ENCODE results near the gene ACSL6.

ACSL6 gene

DNA sequence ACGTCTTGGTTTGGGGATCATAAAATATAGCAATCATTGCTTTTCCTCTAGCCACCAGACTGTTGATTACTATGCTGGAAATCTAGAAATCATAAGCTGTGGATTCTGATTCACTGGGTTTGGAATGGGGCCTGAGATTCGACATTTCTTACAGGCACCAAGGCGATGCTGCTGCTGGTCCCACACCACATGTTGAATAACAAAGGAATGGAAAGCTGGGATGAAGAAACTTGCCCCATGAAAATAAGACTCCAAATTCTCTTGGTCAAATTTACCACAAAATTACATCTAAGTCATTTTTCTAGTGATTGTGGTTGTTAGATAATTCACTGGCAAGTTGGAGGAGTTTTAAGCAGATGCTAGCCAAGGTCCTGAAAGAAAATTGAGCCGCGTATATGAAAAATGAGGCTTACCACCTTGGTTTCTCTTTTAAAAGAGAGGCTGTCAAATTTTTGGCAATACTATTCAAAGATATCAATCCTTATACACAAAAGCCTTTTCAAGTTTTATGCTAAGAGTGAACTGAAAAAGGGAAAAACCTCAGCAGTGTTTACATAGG lies 43.0 kb downstream of the ACSL6 start:
- H3K9me3 ChIP-seq (ENCODE audit: control insufficient read depth in 1 of 2, low read length in 2 of 2), result no peaks in the 10 kb centered on the region
- no peaks in the 10 kb centered on the region for H3K4me1 ChIP-seq (ENCODE audit: control insufficient read depth in 1 of 2, insufficient read depth in 2 of 2, low read length in 2 of 2)
- H3K4me3 ChIP-seq (ENCODE audit: low read depth in 1 of 2, low read length in 2 of 2), result no peak overlapping the region
- H3K36me3 ChIP-seq (ENCODE audit: control insufficient read depth in 1 of 2, insufficient read depth in 2 of 2, low read length in 2 of 2), result no peaks in the 10 kb centered on the region
- no peak overlapping the region for H3K27ac ChIP-seq (ENCODE audit: low read length)
- no peaks in the 10 kb centered on the region for H3K27me3 ChIP-seq (ENCODE audit: low read depth, low read length)

DNA sequence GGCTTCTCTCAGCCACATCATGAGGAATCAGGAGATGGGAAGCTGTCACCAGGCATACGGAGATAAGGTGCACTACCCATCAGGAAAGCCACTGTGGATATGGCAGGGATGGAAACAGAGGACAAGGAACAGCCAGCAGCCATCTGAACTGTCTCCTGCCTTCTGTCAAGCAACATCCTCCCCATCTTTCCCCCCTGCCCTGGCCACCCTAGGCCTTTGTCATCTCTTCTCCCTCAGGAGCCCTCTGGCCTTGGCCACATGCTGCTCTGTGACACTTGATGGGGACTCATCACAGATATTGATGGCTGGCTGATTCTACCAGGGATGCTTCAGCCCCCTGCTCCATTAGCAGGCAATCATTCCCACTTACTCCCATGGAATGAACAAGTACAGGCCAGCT lies 44.9 kb downstream of the ACSL6 start:
- no peaks in the 10 kb centered on the region for H3K36me3 ChIP-seq (ENCODE audit: control insufficient read depth in 1 of 2, insufficient read depth in 2 of 2, low read length in 2 of 2)
- H3K4me3 ChIP-seq (ENCODE audit: low read depth in 1 of 2, low read length in 2 of 2), result no peak overlapping the region
- H3K27me3 ChIP-seq (ENCODE audit: low read depth, low read length), result no peaks in the 10 kb centered on the region
- no peaks in the 10 kb centered on the region for H3K9me3 ChIP-seq (ENCODE audit: control insufficient read depth in 1 of 2, low read length in 2 of 2)
- H3K4me1 ChIP-seq (ENCODE audit: control insufficient read depth in 1 of 2, insufficient read depth in 2 of 2, low read length in 2 of 2), result no peaks in the 10 kb centered on the region
- H3K27ac ChIP-seq (ENCODE audit: low read length), result no peak overlapping the region

DNA sequence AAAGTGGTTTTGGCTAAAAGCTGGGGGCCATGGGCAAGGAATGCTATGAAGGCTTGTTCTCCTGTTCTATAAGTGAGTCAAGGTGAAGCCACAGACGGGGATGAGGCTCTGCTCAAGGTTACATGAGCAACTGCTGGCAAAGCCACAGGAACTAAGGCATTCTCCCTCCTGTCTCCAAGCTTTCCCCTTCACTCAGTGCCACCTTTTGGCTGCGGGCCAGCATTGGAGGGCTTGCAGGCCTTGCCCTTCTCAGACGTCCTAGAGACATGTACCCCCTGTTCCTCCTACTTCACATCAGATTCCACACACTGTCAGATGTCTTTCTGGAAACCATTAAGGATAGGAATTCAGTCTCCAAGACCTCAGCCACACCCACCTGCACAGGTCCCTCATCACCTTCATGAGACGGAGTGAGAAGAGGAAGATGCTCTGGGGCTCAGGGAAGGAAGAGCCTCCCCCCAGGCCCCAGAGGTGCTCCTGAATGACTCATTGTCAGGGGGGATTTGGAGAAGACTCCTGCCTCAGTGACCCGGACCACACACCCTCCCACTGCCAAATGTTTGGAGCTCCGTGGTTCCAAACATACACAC lies 45.5 kb downstream of the ACSL6 start:
- no peaks in the 10 kb centered on the region for H3K27me3 ChIP-seq (ENCODE audit: low read depth, low read length)
- no peak overlapping the region for H3K27ac ChIP-seq (ENCODE audit: low read length)
- H3K4me1 ChIP-seq (ENCODE audit: control insufficient read depth in 1 of 2, insufficient read depth in 2 of 2, low read length in 2 of 2), result no peaks in the 10 kb centered on the region
- no peak overlapping the region for H3K4me3 ChIP-seq (ENCODE audit: low read depth in 1 of 2, low read length in 2 of 2)
- no peaks in the 10 kb centered on the region for H3K9me3 ChIP-seq (ENCODE audit: control insufficient read depth in 1 of 2, low read length in 2 of 2)
- H3K36me3 ChIP-seq (ENCODE audit: control insufficient read depth in 1 of 2, insufficient read depth in 2 of 2, low read length in 2 of 2), result no peaks in the 10 kb centered on the region

DNA sequence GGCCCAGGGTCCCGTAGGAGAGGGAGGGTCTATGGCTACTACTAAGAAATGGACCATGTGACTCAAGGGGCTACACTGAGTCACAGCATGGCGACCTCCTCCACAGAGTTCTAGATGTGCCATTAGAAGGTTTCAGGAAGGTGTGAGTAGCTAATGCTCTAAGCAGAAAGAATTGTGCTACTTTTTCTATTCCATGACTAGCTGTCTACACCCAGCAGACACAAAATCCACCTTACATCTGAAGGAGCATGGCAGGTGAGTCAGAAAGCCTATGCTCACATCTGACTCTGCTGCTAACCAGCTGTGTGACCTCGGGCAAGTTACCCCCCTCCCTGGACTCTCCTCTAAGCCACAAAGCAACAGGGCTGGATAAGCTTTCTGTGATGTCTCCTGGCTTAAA lies 51.6 kb downstream of the ACSL6 start:
- H3K9me3 ChIP-seq (ENCODE audit: control insufficient read depth in 1 of 2, low read length in 2 of 2), result no peaks in the 10 kb centered on the region

DNA sequence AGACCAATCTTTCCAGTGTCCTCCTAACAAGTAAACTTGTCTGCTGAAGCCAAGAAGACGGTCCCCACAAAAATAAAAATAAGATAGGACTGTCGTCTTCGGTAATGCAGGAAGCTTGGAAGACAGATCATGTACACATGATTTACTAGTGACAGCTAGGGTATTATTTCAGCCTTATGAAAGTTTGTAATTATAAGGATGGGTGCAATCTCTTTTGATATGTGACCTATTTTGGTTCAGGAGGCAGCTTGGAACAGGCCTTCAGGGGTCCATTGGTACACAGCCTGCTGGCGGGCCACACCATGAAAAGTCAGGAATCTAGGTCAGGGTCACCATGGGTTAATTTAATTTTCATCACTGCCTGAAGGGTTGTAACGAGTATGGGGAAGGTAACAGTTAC lies 52.3 kb downstream of the ACSL6 start:
- Histone ChIP-seq H3K27ac (ENCODE audit: low read length) (no peak overlapping the region), H3K27me3 (ENCODE audit: low read depth, low read length) (no peaks in the 10 kb centered on the region), H3K4me3 (ENCODE audit: low read depth in 1 of 2, low read length in 2 of 2) (no peak overlapping the region), H3K9me3 (ENCODE audit: control insufficient read depth in 1 of 2, low read length in 2 of 2) (no peaks in the 10 kb centered on the region), H3K36me3 (ENCODE audit: control insufficient read depth in 1 of 2, insufficient read depth in 2 of 2, low read length in 2 of 2) (no peaks in the 10 kb centered on the region), H3K4me1 (ENCODE audit: control insufficient read depth in 1 of 2, insufficient read depth in 2 of 2, low read length in 2 of 2) (no peaks in the 10 kb centered on the region)

More for the DNA sequence above, 51.6 kb downstream of the ACSL6 start:
- no peak overlapping the region for H3K27ac ChIP-seq (ENCODE audit: low read length)
- no peaks in the 10 kb centered on the region for H3K36me3 ChIP-seq (ENCODE audit: control insufficient read depth in 1 of 2, insufficient read depth in 2 of 2, low read length in 2 of 2)
- no peaks in the 10 kb centered on the region for H3K4me1 ChIP-seq (ENCODE audit: control insufficient read depth in 1 of 2, insufficient read depth in 2 of 2, low read length in 2 of 2)
- H3K27me3 ChIP-seq (ENCODE audit: low read depth, low read length), result no peaks in the 10 kb centered on the region
- no peak overlapping the region for H3K4me3 ChIP-seq (ENCODE audit: low read depth in 1 of 2, low read length in 2 of 2)

DNA sequence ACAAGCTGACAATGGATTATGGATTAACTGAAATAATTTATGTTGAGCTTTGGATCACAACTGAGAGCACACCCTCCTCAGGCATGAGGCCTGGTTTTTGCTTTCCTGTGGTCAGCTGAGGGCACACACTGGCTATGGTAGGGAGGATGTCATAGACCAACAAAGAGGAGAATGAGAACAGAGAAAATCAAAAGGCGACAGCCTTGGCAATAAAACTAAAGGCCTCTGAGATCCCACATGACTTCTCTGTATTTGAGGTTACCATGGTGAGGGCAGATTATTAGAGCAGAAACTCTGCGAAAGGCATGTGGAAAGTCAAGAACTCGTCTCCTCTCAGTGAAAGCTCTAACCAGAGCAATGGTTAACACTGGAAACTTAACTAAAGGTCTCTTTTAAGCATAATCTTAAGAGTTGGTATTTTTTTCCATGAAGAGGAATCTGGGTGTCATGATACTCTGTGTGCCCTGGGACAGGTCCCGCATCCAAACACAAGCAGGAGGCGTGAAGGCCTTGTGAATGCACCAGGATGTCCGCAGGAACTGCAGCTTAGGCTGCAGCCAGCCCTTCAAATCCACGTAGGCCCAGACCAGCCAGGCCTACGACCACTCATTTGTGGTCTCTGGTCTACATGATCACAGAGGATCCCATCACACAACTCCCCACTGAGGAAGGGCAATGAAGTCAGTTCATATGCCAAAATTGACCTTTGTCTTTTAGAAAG lies 53.6 kb downstream of the ACSL6 start:
- no peaks in the 10 kb centered on the region for H3K4me1 ChIP-seq (ENCODE audit: control insufficient read depth in 1 of 2, insufficient read depth in 2 of 2, low read length in 2 of 2)
- no peak overlapping the region for H3K4me3 ChIP-seq (ENCODE audit: low read depth in 1 of 2, low read length in 2 of 2)
- H3K27me3 ChIP-seq (ENCODE audit: low read depth, low read length), result no peaks in the 10 kb centered on the region
- no peaks in the 10 kb centered on the region for H3K36me3 ChIP-seq (ENCODE audit: control insufficient read depth in 1 of 2, insufficient read depth in 2 of 2, low read length in 2 of 2)
- H3K27ac ChIP-seq (ENCODE audit: low read length), result no peak overlapping the region
- no peaks in the 10 kb centered on the region for H3K9me3 ChIP-seq (ENCODE audit: control insufficient read depth in 1 of 2, low read length in 2 of 2)

DNA sequence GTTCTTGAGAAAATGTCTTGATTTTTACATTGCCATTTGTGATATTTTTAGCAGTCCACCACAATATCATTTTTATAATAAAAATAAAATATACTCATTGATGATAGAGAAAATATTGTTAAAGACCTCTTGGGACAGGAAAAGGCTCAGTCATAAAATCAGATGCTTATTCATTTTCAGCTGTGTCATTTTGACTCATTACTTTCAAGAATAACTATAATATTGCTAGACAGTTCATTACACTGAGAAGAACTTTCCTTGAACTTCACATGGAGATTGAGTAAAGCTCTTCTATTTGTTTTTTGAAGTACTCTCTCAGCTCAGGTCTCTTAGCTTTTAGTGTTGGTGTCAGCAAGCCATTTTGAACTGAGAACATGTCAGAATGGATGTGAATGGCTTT lies 57.5 kb downstream of the ACSL6 start:
- H3K27ac ChIP-seq (ENCODE audit: low read length), result no peak overlapping the region
- no peaks in the 10 kb centered on the region for H3K36me3 ChIP-seq (ENCODE audit: control insufficient read depth in 1 of 2, insufficient read depth in 2 of 2, low read length in 2 of 2)
- no peaks in the 10 kb centered on the region for H3K9me3 ChIP-seq (ENCODE audit: control insufficient read depth in 1 of 2, low read length in 2 of 2)
- H3K4me3 ChIP-seq (ENCODE audit: low read depth in 1 of 2, low read length in 2 of 2), result no peak overlapping the region
- no peaks in the 10 kb centered on the region for H3K27me3 ChIP-seq (ENCODE audit: low read depth, low read length)
- H3K4me1 ChIP-seq (ENCODE audit: control insufficient read depth in 1 of 2, insufficient read depth in 2 of 2, low read length in 2 of 2), result no peaks in the 10 kb centered on the region

DNA sequence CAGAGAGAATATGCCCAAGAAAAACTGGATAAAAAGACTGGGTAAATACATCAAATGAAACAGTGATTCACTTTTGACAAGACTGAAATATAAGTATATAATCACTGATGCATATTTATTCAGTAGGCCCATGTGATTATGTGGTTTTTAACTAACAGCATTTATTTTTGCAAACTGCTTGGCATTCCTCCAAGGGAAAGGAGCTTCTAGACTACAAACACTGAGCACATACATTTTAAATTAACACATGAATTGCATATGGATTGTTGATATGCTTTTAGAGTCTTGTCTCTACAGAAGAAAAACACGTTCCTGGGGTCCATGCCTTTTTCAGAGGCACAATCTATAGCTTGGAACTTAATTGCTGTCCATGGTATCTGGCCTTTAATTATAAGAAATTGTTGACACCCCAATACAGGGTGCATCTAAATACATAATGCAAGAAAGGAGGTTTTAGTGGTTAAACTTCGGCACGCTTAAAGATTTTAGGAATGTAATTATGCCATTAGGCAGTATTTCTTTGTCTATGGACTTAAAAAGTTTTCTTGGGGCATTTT lies 59.1 kb downstream of the ACSL6 start:
- Histone ChIP-seq H3K9me3 (ENCODE audit: control insufficient read depth in 1 of 2, low read length in 2 of 2) (no peaks in the 10 kb centered on the region), H3K4me3 (ENCODE audit: low read depth in 1 of 2, low read length in 2 of 2) (no peak overlapping the region)

DNA sequence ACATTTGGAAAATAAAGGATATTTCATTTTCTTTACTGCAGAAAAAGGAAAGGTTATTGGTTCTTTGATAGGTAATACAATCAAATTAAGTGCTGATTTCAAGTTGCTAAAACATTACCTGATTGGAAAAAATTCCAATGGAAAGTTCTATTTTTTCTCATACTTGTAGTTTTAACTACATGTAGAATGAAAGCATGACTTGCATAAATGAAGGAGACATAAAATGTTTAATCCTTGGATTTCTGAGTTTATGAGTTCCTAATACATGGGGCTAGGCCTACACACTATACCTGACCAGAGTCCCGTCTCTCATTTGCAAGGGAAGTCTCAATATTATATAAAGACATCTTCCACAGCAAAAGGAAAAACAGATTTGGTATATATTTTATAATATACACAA lies 60.8 kb downstream of the ACSL6 start:
- Histone ChIP-seq H3K4me3 (ENCODE audit: low read depth in 1 of 2, low read length in 2 of 2) (no peak overlapping the region), H3K27me3 (ENCODE audit: low read depth, low read length) (no peaks in the 10 kb centered on the region), H3K4me1 (ENCODE audit: control insufficient read depth in 1 of 2, insufficient read depth in 2 of 2, low read length in 2 of 2) (no peaks in the 10 kb centered on the region), H3K9me3 (ENCODE audit: control insufficient read depth in 1 of 2, low read length in 2 of 2) (no peaks in the 10 kb centered on the region), H3K36me3 (ENCODE audit: control insufficient read depth in 1 of 2, insufficient read depth in 2 of 2, low read length in 2 of 2) (no peaks in the 10 kb centered on the region), H3K27ac (ENCODE audit: low read length) (no peak overlapping the region)

More for the DNA sequence above, 59.1 kb downstream of the ACSL6 start:
- Histone ChIP-seq H3K27me3 (ENCODE audit: low read depth, low read length) (no peaks in the 10 kb centered on the region), H3K36me3 (ENCODE audit: control insufficient read depth in 1 of 2, insufficient read depth in 2 of 2, low read length in 2 of 2) (no peaks in the 10 kb centered on the region), H3K4me1 (ENCODE audit: control insufficient read depth in 1 of 2, insufficient read depth in 2 of 2, low read length in 2 of 2) (no peaks in the 10 kb centered on the region), H3K27ac (ENCODE audit: low read length) (no peak overlapping the region)

DNA sequence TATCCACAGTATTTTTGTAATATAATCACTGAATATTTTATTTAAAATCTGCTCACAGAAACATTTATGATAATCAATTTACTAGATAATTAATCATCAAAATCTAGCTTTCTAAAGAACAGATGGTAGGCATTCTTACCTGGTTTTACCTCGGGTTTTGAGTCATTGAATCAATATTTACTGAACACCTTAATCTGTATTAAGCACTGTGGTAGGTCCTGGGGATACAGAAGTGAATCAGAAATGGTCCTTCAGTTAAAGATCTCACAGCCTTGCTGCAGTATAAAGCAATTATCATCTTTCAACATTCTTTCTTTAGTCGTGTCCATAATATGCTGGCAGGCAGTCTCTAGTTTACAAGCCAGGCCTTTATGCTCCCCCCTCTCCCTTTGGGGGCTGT lies 64.0 kb downstream of the ACSL6 start:
- no peaks in the 10 kb centered on the region for H3K9me3 ChIP-seq (ENCODE audit: control insufficient read depth in 1 of 2, low read length in 2 of 2)
- H3K27me3 ChIP-seq (ENCODE audit: low read depth, low read length), result no peaks in the 10 kb centered on the region
- no peaks in the 10 kb centered on the region for H3K36me3 ChIP-seq (ENCODE audit: control insufficient read depth in 1 of 2, insufficient read depth in 2 of 2, low read length in 2 of 2)
- H3K4me1 ChIP-seq (ENCODE audit: control insufficient read depth in 1 of 2, insufficient read depth in 2 of 2, low read length in 2 of 2), result no peaks in the 10 kb centered on the region
- no peak overlapping the region for H3K4me3 ChIP-seq (ENCODE audit: low read depth in 1 of 2, low read length in 2 of 2)
- no peak overlapping the region for H3K27ac ChIP-seq (ENCODE audit: low read length)

DNA sequence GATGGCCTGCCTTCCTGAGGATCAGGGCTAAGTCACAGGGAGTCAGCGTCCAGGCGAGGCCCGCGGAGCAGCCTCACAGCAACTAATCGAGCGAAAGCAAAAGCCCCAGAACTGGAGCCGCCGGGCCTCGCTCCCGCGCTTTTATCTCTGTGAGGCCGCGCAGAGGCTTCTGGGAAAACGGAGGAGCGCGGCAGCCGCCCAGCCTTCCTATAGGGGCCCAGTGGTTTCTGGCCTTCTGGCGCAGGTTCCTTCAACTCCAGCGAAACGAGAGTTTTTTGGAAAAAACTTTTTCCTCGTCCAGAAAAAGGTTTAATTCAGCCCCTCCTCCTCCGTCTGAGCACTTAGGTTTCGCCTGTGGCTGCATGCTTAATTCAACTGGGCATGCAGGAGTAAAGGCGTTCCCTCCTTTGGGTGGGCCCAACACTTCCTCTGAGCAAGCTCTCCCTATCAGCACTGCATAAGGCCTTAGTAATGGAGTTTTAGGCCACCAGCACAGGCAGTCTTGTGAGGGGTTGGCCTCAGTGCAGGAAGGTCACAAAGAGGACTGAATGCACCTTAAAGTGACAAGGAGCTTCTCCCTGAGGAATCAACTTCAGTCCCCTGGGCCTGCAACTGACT lies 65.8 kb downstream of the ACSL6 start, which contains the start of gene MEIKIN:
Gene MEIKIN, minus strand, starts transcription at position 113 of the 618 bp plus-strand sequence. CDS start 158 bp downstream, outside the sequence.
- no peak within 1 kb of the TSS for H3K4me3 ChIP-seq (ENCODE audit: low read depth in 1 of 2, low read length in 2 of 2)

More for the DNA sequence above, 65.8 kb downstream of the ACSL6 start, which contains the start of gene MEIKIN:
- Histone ChIP-seq H3K27ac (ENCODE audit: low read length) (no peak within 1 kb of the TSS), H3K36me3 (ENCODE audit: control insufficient read depth in 1 of 2, insufficient read depth in 2 of 2, low read length in 2 of 2) (no peaks in the 10 kb centered on the region), H3K9me3 (ENCODE audit: control insufficient read depth in 1 of 2, low read length in 2 of 2) (no peaks in the 10 kb centered on the region), H3K27me3 (ENCODE audit: low read depth, low read length) (no peaks in the 10 kb centered on the region), H3K4me1 (ENCODE audit: control insufficient read depth in 1 of 2, insufficient read depth in 2 of 2, low read length in 2 of 2) (no peaks in the 10 kb centered on the region)

Data from muscle layer of duodenum (tissue), 2 donors.